Esophagus squamous epithelium (tissue), 4 donors: ENCODE data around the gene SLFN13.
"Not testable (repeated sequence)": the region's sequence is repeated elsewhere in the genome, so short reads cannot be mapped to it uniquely, and the experiment has no call there.

Source experiments
- POLR2A ChIP-seq, 4 donors: fragments of 450-650 bp; IDR thresholded peaks; one replicate each; pipeline ENCODE4 v1.6.1; 2017; ENCODE audit warnings: antibody characterized with exemption in 4 of 4, mild to moderate bottlenecking in 4 of 4, moderate library complexity in 3 of 4
- TF ChIP-seq, protein P1 (sequence below), 6 experiments: fragments of 450-650 bp in 4 of 6; fragments of 200-600 bp in 2 of 6; sonication (generic) in 2 of 6; IDR thresholded peaks; one replicate each; pipeline ENCODE4 v1.5.1; 2016 to 2019; ENCODE audit warnings: antibody characterized with exemption in 6 of 6, mild to moderate bottlenecking in 4 of 6, moderate library complexity in 4 of 6

GRCh38 chr17:35454035-35454434 is 5.5 kb upstream of the SLFN13 start:
- TF ChIP-seq, protein P1, sequence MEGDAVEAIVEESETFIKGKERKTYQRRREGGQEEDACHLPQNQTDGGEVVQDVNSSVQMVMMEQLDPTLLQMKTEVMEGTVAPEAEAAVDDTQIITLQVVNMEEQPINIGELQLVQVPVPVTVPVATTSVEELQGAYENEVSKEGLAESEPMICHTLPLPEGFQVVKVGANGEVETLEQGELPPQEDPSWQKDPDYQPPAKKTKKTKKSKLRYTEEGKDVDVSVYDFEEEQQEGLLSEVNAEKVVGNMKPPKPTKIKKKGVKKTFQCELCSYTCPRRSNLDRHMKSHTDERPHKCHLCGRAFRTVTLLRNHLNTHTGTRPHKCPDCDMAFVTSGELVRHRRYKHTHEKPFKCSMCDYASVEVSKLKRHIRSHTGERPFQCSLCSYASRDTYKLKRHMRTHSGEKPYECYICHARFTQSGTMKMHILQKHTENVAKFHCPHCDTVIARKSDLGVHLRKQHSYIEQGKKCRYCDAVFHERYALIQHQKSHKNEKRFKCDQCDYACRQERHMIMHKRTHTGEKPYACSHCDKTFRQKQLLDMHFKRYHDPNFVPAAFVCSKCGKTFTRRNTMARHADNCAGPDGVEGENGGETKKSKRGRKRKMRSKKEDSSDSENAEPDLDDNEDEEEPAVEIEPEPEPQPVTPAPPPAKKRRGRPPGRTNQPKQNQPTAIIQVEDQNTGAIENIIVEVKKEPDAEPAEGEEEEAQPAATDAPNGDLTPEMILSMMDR (IDR thresholded peaks at IDR 0.05): not testable (repeated sequence)
- not testable (repeated sequence) for TF ChIP-seq POLR2A (IDR thresholded peaks at IDR 0.05)
